ENCODE measurements around the gene STK32C.
"Not testable (repeated sequence)": the region's sequence is repeated elsewhere in the genome, so short reads cannot be mapped to it uniquely, and the experiment has no call there.

STK32C gene

GRCh38 chr10:132279873-132280645 lies 27.7 kb downstream of the STK32C start:
- DNase-seq = no peak

GRCh38 chr10:132277311-132277741 lies 30.4 kb downstream of the STK32C start:
- no peak for DNase-seq

- DNase-seq = no peak
Observed at GRCh38 chr10:132276706-132277105, 31.0 kb downstream of the STK32C start.

GRCh38 chr10:132276179-132276675 lies 31.5 kb downstream of the STK32C start:
- no peak for DNase-seq

- no peak for DNase-seq
Observed at GRCh38 chr10:132275426-132276178, 32.1 kb downstream of the STK32C start.

- DNase-seq = no peak
Observed at GRCh38 chr10:132274986-132275385, 32.8 kb downstream of the STK32C start.

- DNase-seq = no peak
Observed at GRCh38 chr10:132274581-132274980, 33.2 kb downstream of the STK32C start.

GRCh38 chr10:132273966-132274365 lies 33.8 kb downstream of the STK32C start:
- DNase-seq = no peak

GRCh38 chr10:132273304-132273944 lies 34.3 kb downstream of the STK32C start:
- DNase-seq = no peak

- no peak for DNase-seq
Observed at GRCh38 chr10:132272231-132272971, 35.3 kb downstream of the STK32C start.

- no peak for DNase-seq
Observed at GRCh38 chr10:132271458-132272230, 36.1 kb downstream of the STK32C start.

GRCh38 chr10:132270721-132271457 lies 36.9 kb downstream of the STK32C start:
- no peak for DNase-seq

- no peak for DNase-seq
Observed at GRCh38 chr10:132270256-132270655, 37.5 kb downstream of the STK32C start.

- DNase-seq = no peak
Observed at GRCh38 chr10:132269266-132270230, 38.2 kb downstream of the STK32C start.

GRCh38 chr10:132267916-132268315 lies 39.8 kb downstream of the STK32C start:
- DNase-seq = not testable (repeated sequence)

- DNase-seq = no peak
Observed at GRCh38 chr10:132266594-132267161, 41.1 kb downstream of the STK32C start.

GRCh38 chr10:132265890-132266496 lies 41.8 kb downstream of the STK32C start:
- DNase-seq = no peak

- DNase-seq = no peak
Observed at GRCh38 chr10:132264966-132265889, 42.5 kb downstream of the STK32C start.

All from NCI-H526 treated with DMSO at 0.1 percent for 48 hours (cell line).